Prostate gland (tissue), 2 donors: ENCODE measurements around the gene ARHGAP45.

Source experiments
- POLR2A ChIP-seq: fragments of 450-650 bp; IDR thresholded peaks from one replicate; pipeline ENCODE4 v1.6.1; 2016; ENCODE audit warnings: antibody characterized with exemption, mild to moderate bottlenecking
- POLR2AphosphoS5 ChIP-seq: sonication (generic); formaldehyde crosslinking; IDR thresholded peaks from one replicate; pipeline ENCODE4 v1.6.1; 2017; ENCODE audit warnings: antibody characterized with exemption
- TF ChIP-seq, protein P1 (sequence below), 4 experiments: fragments of 200-600 bp in 2 of 4; fragments of 450-650 bp in 2 of 4; sonication (generic) in 2 of 4; IDR thresholded peaks; 1 replicate in 3 of 4; 2 replicates in 1 of 4; pipeline ENCODE4 v1.5.1; 2016 to 2019; ENCODE audit warnings: antibody characterized with exemption in 4 of 4, mild to moderate bottlenecking in 2 of 4, moderate library complexity in 2 of 4

DNA sequence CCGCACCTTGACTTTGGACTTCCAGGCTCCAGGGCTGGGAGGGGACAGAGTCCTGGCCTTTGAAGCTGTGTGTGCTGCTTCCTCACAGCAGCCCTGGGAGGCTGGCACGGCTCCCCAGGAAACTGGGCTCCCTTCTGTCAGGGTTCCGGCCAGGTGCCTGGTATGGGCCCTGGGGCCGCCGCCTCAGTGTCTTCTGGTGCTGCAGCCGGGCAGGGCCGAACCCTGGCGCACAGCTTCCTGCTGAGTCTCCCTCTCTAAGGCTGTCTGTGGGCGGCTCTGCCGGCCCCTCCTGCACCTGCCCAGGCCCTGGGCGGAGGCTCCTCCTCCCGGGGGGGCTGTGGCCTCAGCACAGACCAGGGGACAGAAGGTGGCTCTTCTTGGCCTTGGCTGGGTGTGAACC lies 69.2 kb downstream of the ARHGAP45 start:
- TF ChIP-seq, protein P1, sequence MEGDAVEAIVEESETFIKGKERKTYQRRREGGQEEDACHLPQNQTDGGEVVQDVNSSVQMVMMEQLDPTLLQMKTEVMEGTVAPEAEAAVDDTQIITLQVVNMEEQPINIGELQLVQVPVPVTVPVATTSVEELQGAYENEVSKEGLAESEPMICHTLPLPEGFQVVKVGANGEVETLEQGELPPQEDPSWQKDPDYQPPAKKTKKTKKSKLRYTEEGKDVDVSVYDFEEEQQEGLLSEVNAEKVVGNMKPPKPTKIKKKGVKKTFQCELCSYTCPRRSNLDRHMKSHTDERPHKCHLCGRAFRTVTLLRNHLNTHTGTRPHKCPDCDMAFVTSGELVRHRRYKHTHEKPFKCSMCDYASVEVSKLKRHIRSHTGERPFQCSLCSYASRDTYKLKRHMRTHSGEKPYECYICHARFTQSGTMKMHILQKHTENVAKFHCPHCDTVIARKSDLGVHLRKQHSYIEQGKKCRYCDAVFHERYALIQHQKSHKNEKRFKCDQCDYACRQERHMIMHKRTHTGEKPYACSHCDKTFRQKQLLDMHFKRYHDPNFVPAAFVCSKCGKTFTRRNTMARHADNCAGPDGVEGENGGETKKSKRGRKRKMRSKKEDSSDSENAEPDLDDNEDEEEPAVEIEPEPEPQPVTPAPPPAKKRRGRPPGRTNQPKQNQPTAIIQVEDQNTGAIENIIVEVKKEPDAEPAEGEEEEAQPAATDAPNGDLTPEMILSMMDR (IDR thresholded peaks at IDR 0.05), result no peak
- TF ChIP-seq POLR2A, result peak; percentile 66
- no peak for TF ChIP-seq POLR2AphosphoS5
